Measurements from ENCODE around the gene CASP2.

DNA sequence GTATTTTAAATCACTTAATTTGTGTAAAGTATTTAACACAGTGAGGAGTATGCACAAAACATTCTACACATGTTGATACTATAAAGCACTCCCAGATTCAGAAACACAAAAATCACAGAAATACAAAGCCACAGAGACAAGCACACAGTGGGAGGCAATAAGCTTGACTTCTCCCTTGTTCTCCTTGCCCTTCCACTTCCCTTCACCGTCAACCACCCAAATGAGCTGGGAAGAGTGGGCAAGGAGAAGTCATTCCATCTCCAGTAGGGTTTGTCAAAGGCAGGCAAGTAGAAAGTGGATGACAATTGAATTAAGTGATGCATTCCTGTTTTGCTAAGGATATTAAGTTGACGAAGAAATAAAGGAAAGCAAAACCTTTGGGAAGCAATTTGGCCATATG, 7.6 kb upstream of the CASP2 start:
- TF ChIP-seq, protein P1, sequence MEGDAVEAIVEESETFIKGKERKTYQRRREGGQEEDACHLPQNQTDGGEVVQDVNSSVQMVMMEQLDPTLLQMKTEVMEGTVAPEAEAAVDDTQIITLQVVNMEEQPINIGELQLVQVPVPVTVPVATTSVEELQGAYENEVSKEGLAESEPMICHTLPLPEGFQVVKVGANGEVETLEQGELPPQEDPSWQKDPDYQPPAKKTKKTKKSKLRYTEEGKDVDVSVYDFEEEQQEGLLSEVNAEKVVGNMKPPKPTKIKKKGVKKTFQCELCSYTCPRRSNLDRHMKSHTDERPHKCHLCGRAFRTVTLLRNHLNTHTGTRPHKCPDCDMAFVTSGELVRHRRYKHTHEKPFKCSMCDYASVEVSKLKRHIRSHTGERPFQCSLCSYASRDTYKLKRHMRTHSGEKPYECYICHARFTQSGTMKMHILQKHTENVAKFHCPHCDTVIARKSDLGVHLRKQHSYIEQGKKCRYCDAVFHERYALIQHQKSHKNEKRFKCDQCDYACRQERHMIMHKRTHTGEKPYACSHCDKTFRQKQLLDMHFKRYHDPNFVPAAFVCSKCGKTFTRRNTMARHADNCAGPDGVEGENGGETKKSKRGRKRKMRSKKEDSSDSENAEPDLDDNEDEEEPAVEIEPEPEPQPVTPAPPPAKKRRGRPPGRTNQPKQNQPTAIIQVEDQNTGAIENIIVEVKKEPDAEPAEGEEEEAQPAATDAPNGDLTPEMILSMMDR (IDR thresholded peaks at IDR 0.05; ENCODE audit: insufficient read depth, low read length): no peak
- TF ChIP-seq POLR2AphosphoS5 (IDR thresholded peaks at IDR 0.05; ENCODE audit: low read depth) (no peak), SPI1 (IDR thresholded peaks at IDR 0.05; ENCODE audit: borderline replicate concordance, low read depth) (no peak), GABPA (IDR thresholded peaks at IDR 0.05; ENCODE audit: low read depth) (no peak)
- TF ChIP-seq, protein P2, sequence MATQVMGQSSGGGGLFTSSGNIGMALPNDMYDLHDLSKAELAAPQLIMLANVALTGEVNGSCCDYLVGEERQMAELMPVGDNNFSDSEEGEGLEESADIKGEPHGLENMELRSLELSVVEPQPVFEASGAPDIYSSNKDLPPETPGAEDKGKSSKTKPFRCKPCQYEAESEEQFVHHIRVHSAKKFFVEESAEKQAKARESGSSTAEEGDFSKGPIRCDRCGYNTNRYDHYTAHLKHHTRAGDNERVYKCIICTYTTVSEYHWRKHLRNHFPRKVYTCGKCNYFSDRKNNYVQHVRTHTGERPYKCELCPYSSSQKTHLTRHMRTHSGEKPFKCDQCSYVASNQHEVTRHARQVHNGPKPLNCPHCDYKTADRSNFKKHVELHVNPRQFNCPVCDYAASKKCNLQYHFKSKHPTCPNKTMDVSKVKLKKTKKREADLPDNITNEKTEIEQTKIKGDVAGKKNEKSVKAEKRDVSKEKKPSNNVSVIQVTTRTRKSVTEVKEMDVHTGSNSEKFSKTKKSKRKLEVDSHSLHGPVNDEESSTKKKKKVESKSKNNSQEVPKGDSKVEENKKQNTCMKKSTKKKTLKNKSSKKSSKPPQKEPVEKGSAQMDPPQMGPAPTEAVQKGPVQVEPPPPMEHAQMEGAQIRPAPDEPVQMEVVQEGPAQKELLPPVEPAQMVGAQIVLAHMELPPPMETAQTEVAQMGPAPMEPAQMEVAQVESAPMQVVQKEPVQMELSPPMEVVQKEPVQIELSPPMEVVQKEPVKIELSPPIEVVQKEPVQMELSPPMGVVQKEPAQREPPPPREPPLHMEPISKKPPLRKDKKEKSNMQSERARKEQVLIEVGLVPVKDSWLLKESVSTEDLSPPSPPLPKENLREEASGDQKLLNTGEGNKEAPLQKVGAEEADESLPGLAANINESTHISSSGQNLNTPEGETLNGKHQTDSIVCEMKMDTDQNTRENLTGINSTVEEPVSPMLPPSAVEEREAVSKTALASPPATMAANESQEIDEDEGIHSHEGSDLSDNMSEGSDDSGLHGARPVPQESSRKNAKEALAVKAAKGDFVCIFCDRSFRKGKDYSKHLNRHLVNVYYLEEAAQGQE (IDR thresholded peaks at IDR 0.05; ENCODE audit: insufficient replicate concordance, low read depth): no peak

Data from HL-60 (cell line).